ENCODE measurements around the gene VPS13D. TPM values are rescaled to one million over a fixed set of nuclear protein-coding genes. Genes with fewer than 3 reads are reported as not detected.

VPS13D gene
- total and polyA plus RNA-seq, 2 experiments from 2014 or later, result 10.7 to 34.9 TPM

- TF ChIP-seq POLR2AphosphoS5 (IDR thresholded peaks at IDR 0.05; ENCODE audit: low read depth), result no peak
- no peak for TF ChIP-seq ZNF331 (CRISPR knock-in tag; IDR thresholded peaks at IDR 0.05; ENCODE audit: low read depth)
- TF ChIP-seq NANOG (IDR thresholded peaks at IDR 0.05; ENCODE audit: borderline replicate concordance), result no peak
- no peak for TF ChIP-seq ZNF462 (CRISPR knock-in tag; IDR thresholded peaks at IDR 0.05)
- TF ChIP-seq CREB1 (CRISPR knock-in tag; IDR thresholded peaks at IDR 0.05; ENCODE audit: low read depth), result no peak
- no peak for TF ChIP-seq EZH2 (IDR thresholded peaks at IDR 0.05; ENCODE audit: low read depth, unreplicated experiment)
- Mint-ChIP-seq H3K27me3 (ENCODE audit: insufficient read depth, low read depth, poor library complexity) (peaks cover 1% of the 10 kb centered on the region), H3K4me1 (peaks cover 30% of the 10 kb centered on the region), H3K9me3 (no peaks in the 10 kb centered on the region), H3K4me3 (no peak overlapping the region), H3K36me3 (ENCODE audit: low read depth) (no peaks in the 10 kb centered on the region), H3K27ac (no peak overlapping the region)
- Histone ChIP-seq H3K36me3 (ENCODE audit: insufficient read depth) (no peaks in the 10 kb centered on the region), H4K20me1 (replicated peaks; ENCODE audit: insufficient read depth) (no peaks in the 10 kb centered on the region), H3K27ac (ENCODE audit: low read depth) (no peak overlapping the region), H3K4me2 (no peak overlapping the region), H3K9me2 (ENCODE audit: insufficient read depth) (no peaks in the 10 kb centered on the region), H3K4me3 (no peak overlapping the region), H3K27me3 (ENCODE audit: insufficient read depth) (no peaks in the 10 kb centered on the region), H3K4me1 (ENCODE audit: insufficient read depth) (peaks cover 9% of the 10 kb centered on the region), H3F3A (replicated peaks; ENCODE audit: low read depth) (no peaks in the 10 kb centered on the region), H2AFZ (no peak overlapping the region), H3K79me2 (replicated peaks; ENCODE audit: insufficient read depth) (no peaks in the 10 kb centered on the region)
- ATAC-seq, result no peak
- no peak for DNase-seq (ENCODE audit: low spot score)
These were observed 24.8 kb upstream of the VPS13D start for GRCh38 chr1:12204754-12205658.

All from GM23338 (cell line).